GM12801 (cell line): ENCODE data around the gene CTAG1B.
"Not testable (repeated sequence)": the region's sequence is repeated elsewhere in the genome, so short reads cannot be mapped to it uniquely, and the experiment has no call there.

Source experiments
- TF ChIP-seq, protein P1 (sequence below): IDR thresholded peaks from one replicate; pipeline ENCODE4 v1.5.1; 2011; ENCODE audit warnings: control low read depth; ENCODE audit not compliant: insufficient read length; ENCODE audit errors: extremely low read depth

Gene CTAG1B

DNA sequence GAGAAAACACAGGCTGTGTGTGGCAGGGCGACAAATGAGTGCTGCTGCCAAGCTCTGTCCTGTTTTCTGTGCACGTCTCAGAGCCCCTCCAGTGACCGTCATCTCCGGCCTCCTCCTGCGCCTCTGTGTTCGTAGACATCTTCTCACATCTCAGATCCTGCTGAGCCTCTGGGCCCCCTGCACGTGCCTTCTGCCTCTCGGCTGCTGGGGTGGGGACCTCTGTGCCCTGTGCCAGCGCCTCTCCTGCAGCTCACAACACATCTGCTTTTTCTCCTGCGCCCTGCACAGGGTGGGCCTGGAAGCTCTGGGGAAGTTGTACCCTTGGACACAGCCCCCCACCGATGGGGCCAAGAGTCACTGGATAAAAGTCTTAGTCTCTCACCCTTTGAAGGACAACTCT is 36.7 kb upstream of the CTAG1B start:
- TF ChIP-seq, protein P1, sequence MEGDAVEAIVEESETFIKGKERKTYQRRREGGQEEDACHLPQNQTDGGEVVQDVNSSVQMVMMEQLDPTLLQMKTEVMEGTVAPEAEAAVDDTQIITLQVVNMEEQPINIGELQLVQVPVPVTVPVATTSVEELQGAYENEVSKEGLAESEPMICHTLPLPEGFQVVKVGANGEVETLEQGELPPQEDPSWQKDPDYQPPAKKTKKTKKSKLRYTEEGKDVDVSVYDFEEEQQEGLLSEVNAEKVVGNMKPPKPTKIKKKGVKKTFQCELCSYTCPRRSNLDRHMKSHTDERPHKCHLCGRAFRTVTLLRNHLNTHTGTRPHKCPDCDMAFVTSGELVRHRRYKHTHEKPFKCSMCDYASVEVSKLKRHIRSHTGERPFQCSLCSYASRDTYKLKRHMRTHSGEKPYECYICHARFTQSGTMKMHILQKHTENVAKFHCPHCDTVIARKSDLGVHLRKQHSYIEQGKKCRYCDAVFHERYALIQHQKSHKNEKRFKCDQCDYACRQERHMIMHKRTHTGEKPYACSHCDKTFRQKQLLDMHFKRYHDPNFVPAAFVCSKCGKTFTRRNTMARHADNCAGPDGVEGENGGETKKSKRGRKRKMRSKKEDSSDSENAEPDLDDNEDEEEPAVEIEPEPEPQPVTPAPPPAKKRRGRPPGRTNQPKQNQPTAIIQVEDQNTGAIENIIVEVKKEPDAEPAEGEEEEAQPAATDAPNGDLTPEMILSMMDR = no peak

DNA sequence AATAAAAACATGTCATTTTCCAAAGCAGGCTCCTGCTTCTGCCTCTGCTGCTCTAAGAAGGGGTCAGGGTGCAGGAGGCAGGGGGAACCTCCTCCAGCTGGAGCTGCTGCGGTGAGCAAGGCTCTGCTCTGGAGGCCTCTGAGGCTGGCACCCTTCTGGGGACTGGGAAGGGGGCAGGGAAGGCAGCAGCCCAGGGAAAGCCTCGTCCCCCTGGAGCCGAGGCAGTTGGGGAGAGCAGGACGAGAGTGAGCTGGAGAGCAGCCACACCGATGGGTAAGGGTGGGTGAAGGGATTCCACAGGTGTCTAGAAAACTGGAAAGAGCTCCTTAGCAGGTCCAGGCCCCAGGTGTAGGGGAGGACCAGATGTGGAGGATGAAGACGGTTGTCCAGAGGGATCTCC is 36.3 kb upstream of the CTAG1B start:
- TF ChIP-seq, protein P1 = no peak

DNA sequence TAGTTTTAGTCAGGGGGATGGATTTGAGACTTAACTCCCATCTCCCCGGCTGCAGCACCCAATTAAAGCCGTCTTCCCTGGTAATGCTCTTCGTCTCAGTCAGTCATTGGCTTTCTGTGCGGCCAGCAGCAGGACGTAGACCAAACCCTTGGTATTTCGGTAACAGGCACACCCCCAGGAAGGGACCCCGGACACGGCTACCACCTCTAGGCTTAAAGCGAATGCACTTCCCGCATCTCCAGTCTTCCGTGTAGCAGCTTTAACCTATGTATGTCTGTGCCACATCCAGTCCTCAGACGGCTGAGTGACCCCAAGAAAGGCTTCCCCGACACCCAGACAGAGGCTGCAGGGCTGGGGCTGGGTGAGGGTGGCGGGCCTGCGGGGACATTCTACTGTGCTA is 35.8 kb upstream of the CTAG1B start:
- TF ChIP-seq, protein P1 = no peak

DNA sequence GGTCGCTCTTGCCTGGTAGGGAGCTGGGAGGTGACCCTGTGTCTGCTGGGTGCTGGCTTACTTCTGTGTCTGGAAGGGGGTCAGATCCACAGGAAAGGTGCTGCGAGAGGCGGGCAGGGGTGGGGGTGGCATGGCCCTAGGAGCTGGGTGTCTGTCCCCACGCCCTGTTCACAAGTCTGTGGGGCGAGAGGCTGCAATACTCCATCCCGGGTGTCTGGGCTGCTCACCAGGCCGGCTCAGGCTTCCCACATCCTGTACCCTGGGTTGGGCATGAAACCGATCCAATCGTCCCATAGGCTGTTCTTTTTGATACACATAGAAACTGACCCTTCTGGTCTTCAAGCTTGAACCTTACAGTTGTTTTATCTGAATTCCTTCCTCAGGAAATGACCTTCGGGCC is 35.3 kb upstream of the CTAG1B start:
- TF ChIP-seq, protein P1 = no peak

DNA sequence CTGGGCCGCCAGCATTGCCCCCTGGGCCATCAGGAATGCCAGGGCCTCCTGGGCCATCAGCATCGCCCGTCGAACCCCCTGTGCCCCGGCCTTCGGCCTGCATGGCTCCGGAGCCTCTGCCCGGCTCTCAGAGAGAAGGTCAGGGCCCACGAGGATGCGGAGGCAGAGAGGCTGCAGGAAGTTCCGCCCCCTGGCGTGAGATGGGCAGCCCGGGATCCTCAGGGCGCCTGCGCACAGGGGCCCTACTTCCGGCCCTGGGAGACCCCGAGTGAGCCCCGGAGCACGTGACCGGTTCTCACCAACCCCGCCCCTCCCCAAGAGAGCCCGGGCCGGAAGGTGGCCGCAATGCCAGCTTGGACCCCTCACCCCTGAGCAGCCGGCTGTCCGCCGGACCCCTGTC is 34.3 kb upstream of the CTAG1B start, which contains the start of gene CTAG2:
Gene CTAG2, minus strand, starts transcription at position 167 of the 400 bp plus-strand sequence. Its CDS starts 64 bp downstream, at position 103.
- TF ChIP-seq, protein P1 = not testable (repeated sequence)

DNA sequence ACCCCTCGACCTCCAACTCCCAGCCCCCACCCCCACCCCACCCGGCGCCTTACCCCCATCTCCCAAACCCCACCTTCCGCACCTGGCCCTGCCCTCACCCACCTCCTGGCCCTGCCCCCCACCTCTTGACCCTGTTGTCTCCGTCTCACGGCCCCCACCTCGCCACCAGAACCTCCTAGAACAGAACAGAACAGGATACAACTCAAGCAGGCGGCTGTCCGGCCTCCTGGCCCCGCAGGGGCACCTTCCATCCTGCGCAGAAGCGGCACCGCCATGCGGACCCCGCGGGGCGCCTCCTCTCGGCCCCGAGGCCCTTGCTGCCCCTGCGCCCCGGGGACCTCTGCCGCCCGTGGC is 33.9 kb upstream of the CTAG1B start:
- TF ChIP-seq, protein P1 = no peak

DNA sequence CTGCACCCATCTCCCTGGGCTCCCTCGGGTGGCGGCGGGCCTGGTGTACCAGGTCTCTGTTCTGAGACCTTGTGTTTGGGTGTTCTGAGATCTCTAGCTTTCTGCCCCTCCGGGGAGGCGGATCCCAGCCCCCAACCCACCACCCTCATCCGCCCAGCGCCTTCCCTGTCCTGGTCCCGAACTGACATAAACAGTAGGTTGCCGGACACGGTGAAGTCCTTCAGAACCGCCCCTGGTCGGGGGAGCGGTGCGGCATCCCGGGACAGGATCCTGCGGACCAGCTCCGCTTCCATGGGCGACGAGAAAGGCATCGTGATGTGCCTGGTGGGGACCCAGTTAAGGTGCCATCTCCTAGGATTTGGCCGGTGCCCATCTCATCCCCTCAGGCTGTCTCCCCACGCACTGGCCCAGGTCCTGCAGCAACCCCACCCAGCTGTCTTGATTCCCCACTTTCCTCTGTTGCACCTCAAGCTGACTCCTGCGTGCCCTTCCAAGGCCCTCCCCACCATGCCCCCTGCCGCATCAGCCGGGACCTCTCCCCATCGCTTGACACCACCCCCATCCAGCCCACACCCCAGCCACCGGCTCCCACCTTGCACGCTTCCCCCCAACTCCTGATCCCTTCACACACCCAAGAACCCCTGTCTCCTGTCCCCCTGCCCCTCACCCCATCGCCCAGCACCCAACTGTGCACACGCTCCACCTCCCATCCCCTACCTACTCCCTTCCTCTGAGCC is 33.4 kb upstream of the CTAG1B start:
- TF ChIP-seq, protein P1 = no peak
